NOMO-1 treated with dmso at 0.1 percent for 144 hours (cell line): ENCODE data around the gene MOSMO.
"Not testable (repeated sequence)": the region's sequence is repeated elsewhere in the genome, so short reads cannot be mapped to it uniquely, and the experiment has no call there.

Experiments used
- DNase-seq: peaks from one replicate; lab custom pipeline; 2025; ENCODE audit not compliant: unreplicated experiment; lab: John Stamatoyannopoulos, UW

MOSMO gene

DNA sequence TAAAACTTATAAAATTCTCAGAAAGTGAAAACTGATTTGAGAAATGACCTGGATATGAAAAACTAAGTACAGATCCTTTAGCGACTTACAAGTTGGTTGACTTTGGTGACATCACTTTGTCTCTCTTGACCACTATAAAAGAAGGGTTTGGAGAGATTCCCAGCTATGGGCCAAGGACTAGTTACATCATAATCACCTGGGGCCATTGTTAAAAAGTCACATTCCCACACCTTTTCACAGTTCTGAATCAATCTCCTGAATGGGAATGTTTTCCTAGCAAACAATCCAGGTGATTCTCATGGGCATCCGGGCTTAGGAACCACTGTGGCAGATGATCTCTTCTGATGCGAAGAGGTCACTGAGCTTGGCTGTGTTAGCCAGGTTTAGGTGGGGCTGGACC is 83.8 kb downstream of the MOSMO start:
- DNase-seq, result no peak

DNA sequence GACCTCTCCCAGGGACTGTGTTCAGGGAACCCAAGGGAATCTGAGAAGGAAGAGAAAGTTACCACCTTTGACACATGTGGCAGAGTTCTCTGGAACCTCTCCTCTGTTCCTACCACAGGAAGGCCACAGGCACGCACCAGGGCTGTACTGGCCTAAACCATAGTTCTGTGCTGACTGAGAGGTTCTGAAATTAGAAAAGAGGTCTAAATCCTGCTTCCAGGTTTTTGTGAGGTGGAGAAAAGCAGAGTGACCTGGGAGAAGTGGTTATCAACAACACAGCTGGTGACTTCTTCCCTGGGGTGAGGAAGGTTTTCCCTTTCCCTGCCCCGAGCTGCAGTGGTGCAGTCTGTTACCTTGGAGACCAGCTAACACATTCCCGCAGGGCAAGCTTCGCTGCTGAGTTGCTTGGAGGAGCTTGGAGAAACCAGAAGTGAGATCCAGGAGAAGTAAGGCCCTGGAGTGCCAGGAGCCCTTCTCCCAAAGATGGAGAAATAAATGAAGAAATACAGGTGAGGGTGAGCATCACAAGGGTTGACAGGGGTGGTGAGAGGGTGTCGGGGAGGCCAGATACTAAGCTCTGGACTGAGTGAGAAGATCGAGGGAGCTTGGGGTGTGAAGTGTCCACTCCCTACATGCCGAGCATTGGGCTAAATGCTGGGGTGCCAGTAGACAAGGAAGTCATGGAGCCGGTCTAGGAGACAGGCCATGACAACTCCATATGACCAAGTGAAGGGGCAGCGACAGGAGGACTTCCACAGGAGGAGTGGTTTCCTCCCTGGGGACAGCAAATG is 84.4 kb downstream of the MOSMO start, which contains the start of gene VWA3A:
VWA3A (plus strand) TSS at position 399 of the 791 bp plus-strand sequence; CDS start at position 496, 97 bp downstream.
- no peak for DNase-seq

DNA sequence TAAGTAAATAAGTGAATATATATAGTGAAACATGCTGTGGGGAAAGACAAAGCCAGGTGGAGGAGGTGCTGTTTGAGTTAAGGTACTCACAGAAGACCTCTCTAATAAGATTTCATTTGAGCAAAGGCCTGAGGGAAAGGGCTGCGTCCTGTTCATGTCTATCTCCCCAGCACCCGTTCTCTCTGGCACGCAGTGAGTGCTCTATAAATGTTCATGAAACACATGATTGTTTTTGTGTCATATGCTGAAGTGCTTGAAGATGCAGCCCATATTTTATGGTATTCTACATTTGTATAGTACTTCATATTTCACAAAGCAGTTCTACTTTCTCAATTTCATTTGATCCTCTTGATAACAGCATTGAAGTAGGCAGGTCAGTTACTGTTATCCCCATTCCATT is 85.4 kb downstream of the MOSMO start:
- DNase-seq, result no peak

DNA sequence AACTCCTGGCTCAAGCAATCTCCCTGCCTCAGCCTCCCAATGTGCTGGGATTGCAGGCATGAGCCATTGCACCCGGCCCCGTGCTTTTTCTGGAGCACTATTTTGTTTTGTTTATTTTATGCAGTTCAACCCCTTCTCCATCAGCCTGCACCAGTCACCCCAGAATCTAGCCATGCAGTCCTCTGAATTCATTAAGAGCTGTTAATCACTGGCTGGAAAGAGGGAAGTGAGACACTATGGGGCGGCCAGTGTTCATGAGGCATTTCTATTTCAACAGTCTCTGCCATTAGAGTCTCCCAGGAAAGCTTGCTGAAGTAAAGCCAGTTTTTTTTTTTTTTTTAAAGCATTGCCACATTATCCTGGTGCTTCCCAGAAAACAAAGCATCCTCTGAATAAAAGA is 86.1 kb downstream of the MOSMO start:
- peak; percentile 27 for DNase-seq

DNA sequence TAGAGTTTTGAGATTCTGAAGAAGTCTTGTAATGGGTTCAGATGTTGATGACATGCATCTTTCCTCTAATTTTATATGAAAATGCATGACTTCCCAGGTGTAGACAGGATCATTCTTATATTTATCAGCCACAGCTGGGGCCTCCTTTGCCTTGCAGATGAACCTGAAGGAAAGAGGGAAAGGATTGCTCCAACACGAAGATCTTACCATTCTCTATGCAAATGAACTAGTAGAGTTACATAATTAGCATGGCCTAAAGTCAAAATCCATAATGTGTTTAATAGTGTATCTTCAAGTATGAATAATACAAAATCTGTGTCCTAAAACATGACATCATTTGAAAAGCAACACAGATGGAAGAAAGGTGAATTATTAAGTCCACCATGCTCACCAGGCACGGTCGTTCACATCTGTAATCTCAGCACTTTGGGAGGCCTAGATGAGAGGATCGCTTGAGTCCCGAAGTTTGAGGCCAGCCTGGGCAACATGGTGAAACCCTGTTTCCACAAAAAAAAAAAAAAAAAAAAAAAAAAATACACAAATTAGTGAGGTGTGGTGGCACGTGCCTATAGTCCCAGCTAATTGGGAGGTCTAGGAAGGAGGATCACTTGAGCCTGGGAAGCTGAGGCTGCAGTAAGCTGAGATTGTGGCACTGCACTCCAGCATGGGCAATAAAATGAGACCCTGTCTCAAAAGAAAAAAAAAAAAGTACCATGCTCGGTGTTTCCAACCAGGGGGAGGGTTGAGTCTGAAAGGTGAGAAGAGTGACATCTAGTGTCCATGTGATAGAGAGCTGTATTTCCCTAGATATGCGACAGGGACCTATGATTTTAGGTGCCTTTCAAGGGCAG is 90.7 kb downstream of the MOSMO start:
- DNase-seq, result no peak

DNA sequence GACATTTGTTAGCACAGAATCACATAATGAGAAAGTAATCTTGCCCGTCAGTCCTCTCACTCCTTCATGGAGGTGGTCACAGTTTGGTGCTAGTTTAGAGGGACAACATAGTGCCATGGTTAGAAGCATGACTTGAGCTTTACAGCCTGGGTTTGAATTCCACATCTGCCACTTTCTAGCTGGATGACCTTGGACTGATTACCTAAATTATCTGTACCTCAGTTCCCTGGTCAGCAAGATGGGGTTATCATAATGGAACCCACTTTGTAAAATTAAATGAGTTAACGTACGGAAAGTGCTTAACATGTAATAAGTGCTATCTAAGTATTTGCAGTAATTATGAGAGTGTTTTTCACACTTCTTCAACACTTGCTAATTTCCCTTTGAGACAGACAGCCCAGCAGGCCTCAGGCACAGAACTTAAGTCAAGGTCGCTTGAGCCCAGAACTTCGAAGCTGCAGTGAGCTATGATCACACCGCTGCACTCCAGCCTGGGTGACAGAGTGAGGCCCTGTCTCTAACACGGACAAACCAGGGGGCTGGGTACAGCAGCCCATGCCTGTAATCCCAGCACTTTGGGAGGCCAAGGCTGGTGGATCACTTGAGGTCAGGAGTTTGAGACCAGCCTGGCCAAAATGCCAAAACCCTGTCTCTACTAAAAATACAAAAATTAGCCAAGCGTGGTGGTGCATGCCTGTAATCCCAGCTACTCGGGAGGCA is 91.5 kb downstream of the MOSMO start:
- DNase-seq, result no peak

DNA sequence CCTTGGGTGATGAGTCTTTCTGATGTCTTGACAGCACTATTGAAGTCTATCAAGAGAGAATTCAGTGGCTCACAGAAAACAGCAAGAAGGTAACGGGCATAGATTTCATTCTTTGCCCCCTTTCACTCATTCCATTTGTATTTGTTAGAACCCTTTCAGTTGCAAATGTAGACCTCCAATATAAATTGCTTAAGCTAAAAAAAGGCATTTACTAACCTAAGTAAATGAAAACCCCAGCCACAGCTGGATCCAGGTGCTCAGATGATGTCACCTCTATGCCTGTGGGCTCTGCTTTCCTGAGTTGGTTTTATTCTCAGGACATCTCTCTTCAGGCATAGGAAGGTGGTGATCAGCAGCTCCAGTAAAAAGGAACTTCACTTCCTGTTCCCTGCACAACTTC is 95.5 kb downstream of the MOSMO start:
- no peak for DNase-seq

DNA sequence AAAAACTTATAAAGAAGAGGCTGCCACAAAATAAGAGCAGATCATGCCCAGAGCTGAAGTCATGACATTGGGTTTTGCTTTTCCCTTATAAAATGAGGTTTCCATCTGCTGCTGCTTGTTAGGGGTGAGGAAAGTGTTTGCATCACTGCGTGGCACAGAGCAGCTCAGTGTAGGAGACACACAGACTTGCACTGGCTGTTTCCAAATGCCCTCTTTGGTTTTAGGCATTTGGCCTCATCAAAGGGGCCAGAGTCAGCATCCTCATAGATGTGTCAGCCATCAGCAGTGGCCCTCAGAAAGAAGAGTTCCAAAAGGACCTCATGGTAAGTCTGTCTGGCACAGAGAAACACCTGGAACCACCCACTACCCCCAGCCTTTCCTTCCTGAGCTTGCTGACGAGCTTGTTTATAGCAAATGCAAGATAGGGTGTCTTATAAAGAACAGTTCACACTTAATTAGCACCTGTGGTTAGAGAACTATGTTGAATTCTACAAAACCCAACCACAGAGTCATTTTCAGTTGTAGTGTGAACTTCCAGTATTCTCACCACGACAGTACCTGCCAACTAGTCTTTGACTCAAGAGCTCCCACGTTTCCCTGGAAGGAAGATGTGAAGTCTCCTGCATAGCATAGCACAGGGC is 101.5 kb downstream of the MOSMO start:
- DNase-seq, result no peak

DNA sequence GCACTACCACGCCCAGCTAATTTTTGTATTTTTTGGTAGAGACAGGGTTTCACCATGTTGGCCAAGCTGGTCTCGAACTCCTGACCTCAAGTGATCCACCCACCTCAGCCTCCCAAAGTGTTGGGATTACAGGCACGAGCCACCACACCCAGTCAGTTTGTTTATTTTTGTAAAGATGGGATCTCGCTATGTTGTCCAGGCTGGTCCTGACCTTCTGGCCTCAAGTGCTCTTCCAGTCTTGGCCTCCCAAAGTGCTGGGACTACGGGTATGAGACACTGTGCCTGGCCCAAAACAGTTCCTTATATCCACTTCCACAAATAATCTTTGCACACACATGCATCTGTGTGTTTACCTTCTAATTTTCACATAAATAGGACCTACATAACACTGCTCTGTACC is 103.7 kb downstream of the MOSMO start:
- not testable (repeated sequence) for DNase-seq

DNA sequence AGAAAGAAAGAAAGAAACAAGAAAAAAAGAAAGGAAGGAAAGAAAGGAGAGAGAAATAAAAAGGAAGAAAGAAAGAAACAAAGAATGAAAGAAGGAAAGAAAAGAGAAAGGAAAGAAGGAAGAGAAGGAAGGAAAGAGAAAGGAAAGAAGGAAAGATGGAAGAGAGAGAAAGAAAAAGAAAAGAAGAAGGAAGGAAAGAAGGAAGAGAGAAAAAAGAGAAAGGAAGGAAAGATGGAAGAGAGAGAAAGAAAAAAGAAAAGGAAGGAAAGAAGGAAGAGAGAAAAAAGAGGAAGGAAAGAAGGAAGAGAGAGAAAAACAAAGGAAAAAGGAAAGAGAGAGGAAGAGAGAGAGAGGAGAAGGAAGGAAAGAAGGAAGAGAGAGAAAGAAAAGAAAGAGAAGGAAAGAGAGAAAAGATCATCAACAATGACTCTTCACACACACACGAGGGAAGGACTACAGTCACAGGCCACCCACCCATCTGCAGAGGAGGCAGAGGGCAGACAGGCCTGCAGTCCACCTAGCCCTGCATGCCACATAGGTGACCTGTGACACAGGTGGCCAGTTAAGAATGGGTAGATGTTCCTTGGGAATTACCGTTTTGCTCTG is 108.3 kb downstream of the MOSMO start:
- DNase-seq, result no peak

DNA sequence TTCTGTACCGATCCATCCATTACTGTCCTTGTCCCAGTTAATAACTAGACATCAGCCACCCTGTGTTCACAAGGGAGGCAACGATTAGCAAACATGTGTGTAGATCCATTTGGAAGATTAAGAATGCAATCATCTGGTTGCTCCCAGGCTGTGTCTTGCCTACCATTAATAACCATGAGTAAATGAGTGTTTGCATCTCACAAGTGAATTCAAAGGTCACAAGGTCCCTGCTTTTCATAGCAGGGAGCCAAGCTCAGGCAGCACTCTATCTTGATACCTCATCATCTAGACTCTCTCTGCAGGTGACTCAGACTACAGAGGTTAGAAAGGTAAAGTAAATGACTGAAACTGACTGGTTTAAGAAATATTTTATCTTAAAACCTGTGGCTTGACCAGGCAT is 109.7 kb downstream of the MOSMO start:
- DNase-seq, result no peak

DNA sequence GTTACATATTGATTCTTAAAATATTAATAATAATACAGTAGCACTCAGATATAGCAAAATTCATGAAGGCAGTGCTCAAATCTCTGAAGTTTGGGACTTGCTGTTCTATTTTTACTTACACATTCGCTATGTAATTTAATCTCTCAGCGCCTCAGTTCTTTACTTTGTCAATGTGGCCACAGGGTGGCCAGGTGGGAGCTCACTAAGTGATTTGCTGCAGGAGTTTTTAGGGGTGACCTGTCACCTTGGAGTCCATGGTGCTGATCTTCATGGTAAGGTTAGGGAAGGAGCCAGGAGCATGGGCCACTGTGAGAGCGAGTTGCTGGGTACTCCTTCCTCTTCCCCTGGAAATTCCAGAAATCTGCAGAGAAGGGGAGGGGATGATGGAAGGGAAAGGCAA is 112.5 kb downstream of the MOSMO start:
- no peak for DNase-seq

DNA sequence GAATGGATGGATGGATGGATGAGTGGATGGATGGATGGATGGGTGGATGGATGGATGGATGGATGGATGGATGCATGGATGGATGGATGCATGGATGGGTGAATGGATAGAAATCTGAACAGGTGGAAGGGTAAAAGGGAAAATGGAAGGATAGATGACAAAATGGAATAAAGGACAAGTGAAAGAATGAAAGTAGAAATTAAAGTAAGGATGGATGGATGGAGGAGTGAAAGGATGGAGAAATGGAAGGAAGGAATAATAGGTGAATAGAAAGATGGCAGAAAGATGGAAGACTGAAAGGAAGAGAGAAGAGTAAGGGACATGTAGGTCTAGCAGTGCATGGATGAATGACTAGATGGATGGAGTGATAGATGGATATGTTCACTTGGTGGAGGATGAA is 114.3 kb downstream of the MOSMO start:
- no peak for DNase-seq

DNA sequence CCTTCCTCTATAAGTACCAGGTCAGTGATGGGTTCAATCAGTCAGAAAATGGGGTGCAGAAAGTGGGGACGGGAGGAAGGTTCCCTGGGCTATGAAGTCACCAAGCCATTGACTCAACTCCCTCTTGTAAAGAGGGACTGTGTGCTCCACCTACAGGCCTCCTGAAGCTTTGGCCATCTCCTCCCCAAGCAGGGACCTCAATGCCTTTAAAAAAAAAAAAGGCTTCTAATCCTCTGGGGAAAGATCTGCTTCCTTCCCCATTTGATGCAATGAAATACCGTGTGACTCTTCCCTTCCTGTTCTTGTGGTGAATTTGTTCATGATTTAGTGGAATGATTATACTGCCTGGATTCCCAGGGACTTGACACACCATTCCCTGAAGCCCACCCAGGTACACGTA is 115.2 kb downstream of the MOSMO start:
- peak; percentile 33 for DNase-seq

DNA sequence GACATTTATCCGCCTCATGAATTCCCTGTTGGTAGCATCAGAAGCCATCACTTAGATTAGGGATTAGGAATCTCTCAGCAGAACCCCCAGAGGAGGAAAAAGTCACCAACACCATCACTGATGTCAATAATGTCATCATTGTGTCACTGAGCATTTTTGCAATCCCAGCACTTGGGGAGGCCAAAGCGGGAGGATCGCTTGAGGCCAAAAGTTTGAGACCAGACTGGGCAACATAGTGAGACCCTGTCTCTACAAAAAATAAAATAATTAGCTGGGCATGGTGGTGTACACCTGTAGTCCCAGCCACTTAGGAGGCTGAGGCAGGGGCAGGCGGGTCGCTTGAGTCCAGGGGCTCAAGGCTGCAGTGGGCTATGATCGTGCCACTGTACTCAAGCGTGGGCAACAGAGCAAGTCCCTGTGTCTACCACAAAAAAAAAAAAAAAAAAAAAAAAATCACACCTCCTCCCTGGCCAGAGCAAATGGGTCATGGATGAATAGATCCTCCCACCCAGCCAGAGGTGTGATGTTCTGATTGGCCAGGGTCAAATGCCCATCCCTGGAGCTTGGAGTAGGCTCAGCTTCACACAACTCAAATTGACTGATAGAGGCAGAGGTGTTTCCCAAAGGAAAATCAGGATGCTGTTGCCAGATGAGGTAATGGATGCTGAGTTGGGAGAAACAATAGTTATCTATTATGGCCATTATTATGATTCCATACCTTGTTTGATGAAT is 116.0 kb downstream of the MOSMO start:
- DNase-seq, result no peak

DNA sequence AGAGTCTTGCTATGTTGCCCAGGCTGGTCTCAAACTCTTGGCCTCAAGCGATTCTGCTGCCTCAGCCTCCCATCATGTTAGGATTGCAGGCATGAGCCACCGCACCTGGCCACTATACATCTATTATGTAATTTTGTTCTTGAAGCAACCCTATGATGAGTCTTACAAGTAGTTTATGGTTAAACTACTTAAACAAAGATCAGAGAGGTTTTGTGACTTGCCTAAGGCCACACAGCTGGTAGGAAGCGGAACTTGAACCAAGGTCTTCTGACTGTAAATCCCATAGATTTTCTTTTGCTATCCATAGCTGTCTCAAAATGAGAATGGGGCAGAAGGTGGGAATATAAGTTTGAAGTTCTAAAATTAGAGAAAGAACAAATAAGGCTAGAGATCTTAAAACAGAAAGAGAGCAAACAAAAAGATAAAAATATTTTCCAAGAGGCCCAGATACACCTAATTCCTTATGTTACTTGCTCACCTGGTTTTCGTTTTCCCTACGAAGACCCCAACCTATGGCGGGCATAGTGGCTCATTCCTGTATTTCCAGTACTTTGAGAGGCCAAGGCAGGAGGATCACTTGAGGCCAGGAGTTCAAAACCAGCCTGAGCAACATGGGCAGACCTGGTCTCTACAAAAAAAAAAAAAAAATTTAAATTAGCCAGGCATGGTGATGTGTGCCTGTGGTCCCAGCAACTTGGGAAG is 116.8 kb downstream of the MOSMO start:
- no peak for DNase-seq

DNA sequence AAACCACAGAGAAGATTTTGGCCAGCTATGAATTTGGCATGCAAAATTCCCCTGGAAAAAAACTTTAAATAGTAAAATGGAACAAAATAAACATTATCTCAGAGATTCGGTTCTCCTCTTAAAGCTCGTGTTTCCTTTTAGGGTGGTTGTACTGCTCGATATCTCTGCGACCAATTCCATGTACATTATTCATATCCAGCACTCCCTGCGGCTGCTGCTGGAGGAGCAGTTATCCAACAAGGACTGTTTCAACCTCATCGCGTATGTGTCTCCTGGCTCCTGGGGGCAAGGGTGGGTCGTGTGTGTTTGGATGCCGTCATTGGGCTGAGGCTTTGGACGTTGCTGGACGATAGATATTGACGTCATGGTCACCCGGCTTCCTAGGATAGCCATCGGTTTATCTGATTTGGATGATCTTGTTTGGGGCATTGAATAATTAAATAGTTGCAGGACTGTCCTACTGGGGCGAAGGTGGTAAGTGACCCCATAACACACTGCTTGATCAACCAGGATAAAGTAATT is 118.2 kb downstream of the MOSMO start:
- DNase-seq, result no peak

DNA sequence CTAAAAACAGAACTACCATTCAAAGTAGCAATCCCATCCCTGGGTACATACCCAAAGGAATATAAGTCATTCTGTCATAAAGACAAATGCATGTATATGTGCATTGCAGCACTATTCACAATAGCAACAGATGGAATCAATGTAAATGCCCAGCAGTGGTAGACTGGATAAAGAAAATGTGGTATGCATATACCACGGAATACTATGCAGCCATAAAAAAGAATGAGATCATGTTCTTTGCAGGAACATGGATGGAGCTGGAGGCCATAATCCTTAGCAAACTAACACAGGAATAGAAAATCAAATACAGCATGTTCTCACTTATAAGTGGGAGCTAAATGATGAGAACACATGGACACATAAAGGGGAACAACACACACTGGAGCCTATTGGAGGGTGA is 120.6 kb downstream of the MOSMO start:
- not testable (repeated sequence) for DNase-seq

DNA sequence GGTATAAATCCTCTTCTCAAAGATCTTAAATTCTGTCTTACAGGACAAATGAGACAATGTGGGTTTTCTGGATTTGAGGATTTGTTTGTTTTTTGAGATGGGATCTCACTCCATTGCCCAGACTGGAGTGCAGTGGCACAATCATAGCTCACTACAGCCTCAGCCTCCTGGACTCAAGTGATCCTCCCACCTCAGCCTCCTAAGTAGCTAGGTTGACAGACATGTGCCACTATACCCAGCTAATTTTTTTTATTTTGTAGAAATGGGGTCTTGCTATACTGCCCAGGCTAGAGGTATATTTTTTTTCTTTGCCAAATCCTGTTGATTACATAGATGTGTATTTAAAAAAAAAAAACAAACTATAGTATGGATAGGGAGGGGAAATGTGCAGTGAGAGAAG is 122.6 kb downstream of the MOSMO start:
- DNase-seq, result no peak
